ENCODE measurements around the gene MDC1. TPM values are rescaled to one million over a fixed set of nuclear protein-coding genes. Genes with fewer than 3 reads are reported as not detected.

The MDC1 gene
- total and polyA plus RNA-seq, 2 of the 13 experiments (the other 11 are each of a cell fraction or from before 2014, with no cell fraction given), result 8.4 to 14.0 TPM

DNA sequence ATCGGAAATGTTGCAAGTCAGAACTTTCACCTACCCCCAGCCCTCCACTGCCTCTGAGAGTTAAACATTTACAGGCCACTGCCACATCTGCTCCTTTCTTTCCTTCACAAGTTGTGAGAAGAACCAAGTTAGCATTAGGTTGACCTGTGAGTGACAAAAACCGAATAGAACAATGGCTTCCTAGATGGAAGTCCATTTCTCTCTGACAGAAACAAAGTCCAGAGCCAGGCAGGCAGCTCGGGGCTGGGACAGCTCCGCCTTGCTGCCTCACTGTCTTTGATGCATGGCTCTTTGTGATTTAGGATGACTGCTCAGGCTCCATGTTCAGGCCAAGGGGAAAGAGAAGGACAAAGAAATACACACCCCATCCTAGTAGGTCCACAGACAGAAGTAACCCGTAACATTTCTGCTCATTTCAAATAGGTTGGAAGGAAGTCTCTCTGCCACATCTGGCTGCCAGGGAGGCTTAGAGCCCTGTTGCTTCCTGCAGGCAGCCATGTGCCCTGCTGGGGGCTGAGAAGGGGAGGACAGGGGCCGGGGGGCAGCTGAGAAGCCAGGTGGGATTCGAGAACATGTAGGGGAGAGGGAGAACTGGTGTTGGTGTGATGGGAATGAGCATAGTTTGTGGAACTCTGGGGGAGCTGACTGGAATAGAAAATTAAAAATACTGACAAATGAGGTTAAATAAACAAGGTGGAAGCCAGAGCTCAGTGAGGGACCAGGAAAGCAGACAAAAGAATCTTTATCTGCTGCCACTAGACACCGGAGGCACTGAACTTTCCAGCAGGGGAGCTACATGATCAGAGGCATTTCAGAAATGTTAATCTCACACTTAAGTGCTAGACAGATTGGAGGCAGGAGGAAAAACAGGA lies 46.8 kb upstream of the MDC1 start (continued):
- TF ChIP-seq, protein P1, sequence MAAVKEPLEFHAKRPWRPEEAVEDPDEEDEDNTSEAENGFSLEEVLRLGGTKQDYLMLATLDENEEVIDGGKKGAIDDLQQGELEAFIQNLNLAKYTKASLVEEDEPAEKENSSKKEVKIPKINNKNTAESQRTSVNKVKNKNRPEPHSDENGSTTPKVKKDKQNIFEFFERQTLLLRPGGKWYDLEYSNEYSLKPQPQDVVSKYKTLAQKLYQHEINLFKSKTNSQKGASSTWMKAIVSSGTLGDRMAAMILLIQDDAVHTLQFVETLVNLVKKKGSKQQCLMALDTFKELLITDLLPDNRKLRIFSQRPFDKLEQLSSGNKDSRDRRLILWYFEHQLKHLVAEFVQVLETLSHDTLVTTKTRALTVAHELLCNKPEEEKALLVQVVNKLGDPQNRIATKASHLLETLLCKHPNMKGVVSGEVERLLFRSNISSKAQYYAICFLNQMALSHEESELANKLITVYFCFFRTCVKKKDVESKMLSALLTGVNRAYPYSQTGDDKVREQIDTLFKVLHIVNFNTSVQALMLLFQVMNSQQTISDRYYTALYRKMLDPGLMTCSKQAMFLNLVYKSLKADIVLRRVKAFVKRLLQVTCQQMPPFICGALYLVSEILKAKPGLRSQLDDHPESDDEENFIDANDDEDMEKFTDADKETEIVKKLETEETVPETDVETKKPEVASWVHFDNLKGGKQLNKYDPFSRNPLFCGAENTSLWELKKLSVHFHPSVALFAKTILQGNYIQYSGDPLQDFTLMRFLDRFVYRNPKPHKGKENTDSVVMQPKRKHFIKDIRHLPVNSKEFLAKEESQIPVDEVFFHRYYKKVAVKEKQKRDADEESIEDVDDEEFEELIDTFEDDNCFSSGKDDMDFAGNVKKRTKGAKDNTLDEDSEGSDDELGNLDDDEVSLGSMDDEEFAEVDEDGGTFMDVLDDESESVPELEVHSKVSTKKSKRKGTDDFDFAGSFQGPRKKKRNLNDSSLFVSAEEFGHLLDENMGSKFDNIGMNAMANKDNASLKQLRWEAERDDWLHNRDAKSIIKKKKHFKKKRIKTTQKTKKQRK (IDR thresholded peaks at IDR 0.05; ENCODE audit: low read length), result no peak
- TF ChIP-seq ZFP37 (CRISPR knock-in tag; IDR thresholded peaks at IDR 0.05; ENCODE audit: borderline replicate concordance) (0 out of 2 replicates have a peak, but pooled peaks have one; percentile 36), SP4 (CRISPR knock-in tag; IDR thresholded peaks at IDR 0.05) (peak; percentile 68), ZBTB8A (CRISPR knock-in tag; IDR thresholded peaks at IDR 0.05; ENCODE audit: borderline replicate concordance, low read depth) (0 out of 2 replicates have a peak, but pooled peaks have one; percentile 18), KDM5B (CRISPR knock-in tag; IDR thresholded peaks at IDR 0.05; ENCODE audit: borderline replicate concordance) (peak; percentile 37; the same call in 1 of the 2 replicates), TCF7 (IDR thresholded peaks at IDR 0.05; ENCODE audit: low read depth) (peak; percentile 83), ZNF816 (CRISPR knock-in tag; IDR thresholded peaks at IDR 0.05; ENCODE audit: borderline replicate concordance) (peak; percentile 81; the same call in 1 of the 2 replicates), RBAK (CRISPR knock-in tag; IDR thresholded peaks at IDR 0.05) (0 out of 2 replicates have a peak, but pooled peaks have one; percentile 47), SIN3A (IDR thresholded peaks at IDR 0.05; ENCODE audit: borderline replicate concordance, low read depth, low read length) (0 out of 2 replicates have a peak, but pooled peaks have one; percentile 42), ZNF577 (CRISPR knock-in tag; IDR thresholded peaks at IDR 0.05; ENCODE audit: borderline replicate concordance, low read depth) (no peak), KLF15 (CRISPR knock-in tag; IDR thresholded peaks at IDR 0.05; ENCODE audit: borderline replicate concordance) (no peak; the same call in 1 of the 2 replicates), ZNF33A (CRISPR knock-in tag; IDR thresholded peaks at IDR 0.05; ENCODE audit: borderline replicate concordance) (peak; percentile 93; the same call in 1 of the 2 replicates)
- TF ChIP-seq, protein P2, sequence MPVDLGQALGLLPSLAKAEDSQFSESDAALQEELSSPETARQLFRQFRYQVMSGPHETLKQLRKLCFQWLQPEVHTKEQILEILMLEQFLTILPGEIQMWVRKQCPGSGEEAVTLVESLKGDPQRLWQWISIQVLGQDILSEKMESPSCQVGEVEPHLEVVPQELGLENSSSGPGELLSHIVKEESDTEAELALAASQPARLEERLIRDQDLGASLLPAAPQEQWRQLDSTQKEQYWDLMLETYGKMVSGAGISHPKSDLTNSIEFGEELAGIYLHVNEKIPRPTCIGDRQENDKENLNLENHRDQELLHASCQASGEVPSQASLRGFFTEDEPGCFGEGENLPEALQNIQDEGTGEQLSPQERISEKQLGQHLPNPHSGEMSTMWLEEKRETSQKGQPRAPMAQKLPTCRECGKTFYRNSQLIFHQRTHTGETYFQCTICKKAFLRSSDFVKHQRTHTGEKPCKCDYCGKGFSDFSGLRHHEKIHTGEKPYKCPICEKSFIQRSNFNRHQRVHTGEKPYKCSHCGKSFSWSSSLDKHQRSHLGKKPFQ (CRISPR knock-in tag; IDR thresholded peaks at IDR 0.05; ENCODE audit: insufficient replicate concordance), result peak; percentile 96
- TF ChIP-seq, protein P3, sequence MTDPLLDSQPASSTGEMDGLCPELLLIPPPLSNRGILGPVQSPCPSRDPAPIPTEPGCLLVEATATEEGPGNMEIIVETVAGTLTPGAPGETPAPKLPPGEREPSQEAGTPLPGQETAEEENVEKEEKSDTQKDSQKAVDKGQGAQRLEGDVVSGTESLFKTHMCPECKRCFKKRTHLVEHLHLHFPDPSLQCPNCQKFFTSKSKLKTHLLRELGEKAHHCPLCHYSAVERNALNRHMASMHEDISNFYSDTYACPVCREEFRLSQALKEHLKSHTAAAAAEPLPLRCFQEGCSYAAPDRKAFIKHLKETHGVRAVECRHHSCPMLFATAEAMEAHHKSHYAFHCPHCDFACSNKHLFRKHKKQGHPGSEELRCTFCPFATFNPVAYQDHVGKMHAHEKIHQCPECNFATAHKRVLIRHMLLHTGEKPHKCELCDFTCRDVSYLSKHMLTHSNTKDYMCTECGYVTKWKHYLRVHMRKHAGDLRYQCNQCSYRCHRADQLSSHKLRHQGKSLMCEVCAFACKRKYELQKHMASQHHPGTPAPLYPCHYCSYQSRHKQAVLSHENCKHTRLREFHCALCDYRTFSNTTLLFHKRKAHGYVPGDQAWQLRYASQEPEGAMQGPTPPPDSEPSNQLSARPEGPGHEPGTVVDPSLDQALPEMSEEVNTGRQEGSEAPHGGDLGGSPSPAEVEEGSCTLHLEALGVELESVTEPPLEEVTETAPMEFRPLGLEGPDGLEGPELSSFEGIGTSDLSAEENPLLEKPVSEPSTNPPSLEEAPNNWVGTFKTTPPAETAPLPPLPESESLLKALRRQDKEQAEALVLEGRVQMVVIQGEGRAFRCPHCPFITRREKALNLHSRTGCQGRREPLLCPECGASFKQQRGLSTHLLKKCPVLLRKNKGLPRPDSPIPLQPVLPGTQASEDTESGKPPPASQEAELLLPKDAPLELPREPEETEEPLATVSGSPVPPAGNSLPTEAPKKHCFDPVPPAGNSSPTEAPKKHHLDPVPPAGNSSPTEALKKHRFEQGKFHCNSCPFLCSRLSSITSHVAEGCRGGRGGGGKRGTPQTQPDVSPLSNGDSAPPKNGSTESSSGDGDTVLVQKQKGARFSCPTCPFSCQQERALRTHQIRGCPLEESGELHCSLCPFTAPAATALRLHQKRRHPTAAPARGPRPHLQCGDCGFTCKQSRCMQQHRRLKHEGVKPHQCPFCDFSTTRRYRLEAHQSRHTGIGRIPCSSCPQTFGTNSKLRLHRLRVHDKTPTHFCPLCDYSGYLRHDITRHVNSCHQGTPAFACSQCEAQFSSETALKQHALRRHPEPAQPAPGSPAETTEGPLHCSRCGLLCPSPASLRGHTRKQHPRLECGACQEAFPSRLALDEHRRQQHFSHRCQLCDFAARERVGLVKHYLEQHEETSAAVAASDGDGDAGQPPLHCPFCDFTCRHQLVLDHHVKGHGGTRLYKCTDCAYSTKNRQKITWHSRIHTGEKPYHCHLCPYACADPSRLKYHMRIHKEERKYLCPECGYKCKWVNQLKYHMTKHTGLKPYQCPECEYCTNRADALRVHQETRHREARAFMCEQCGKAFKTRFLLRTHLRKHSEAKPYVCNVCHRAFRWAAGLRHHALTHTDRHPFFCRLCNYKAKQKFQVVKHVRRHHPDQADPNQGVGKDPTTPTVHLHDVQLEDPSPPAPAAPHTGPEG (CRISPR knock-in tag; IDR thresholded peaks at IDR 0.05), result 0 out of 2 replicates have a peak, but pooled peaks have one; percentile 13

All from HepG2 (cell line).